Keratinocyte (primary cell): Measurements from ENCODE around the gene FAM78B. TPM values are rescaled to one million over a fixed set of nuclear protein-coding genes. Genes with fewer than 3 reads are reported as not detected.

Source experiments
- DNase-seq: peaks from one replicate; pipeline ENCODE4 v3.0.0-alpha.2; 2011; ENCODE audit warnings: low read depth, missing footprints, low spot score
- FAIRE-seq: peaks from 2 replicates; lab custom pipeline; 2011; peaks lifted over from hg19 to GRCh38; lab: Jason Lieb, UNC
- H2AFZ ChIP-seq: 2 replicates; pipeline ENCODE4 v1.6.0; 2012; ENCODE audit warnings: low read length, control low read depth, inconsistent platforms; ENCODE audit not compliant: control insufficient read depth
- H3K27ac ChIP-seq: 2 replicates; pipeline ENCODE4 v1.5.1; 2011; ENCODE audit warnings: low read length; ENCODE audit not compliant: control insufficient read depth, insufficient read depth
- H3K27me3 ChIP-seq: 3 replicates; pipeline ENCODE4 v1.6.0; 2011; ENCODE audit warnings: low read length; ENCODE audit not compliant: control insufficient read depth, insufficient read depth; ENCODE audit errors: extremely low read depth
- H3K36me3 ChIP-seq, 2 experiments: 2 replicates in 1 of 2; 3 replicates in 1 of 2; pipeline ENCODE4 v1.5.1; 2011; ENCODE audit warnings: low read length in 2 of 2, mild to moderate bottlenecking in 1 of 2; ENCODE audit not compliant: control insufficient read depth in 2 of 2, insufficient read depth in 2 of 2; ENCODE audit errors: extremely low read depth in 1 of 2
- H3K4me1 ChIP-seq: 3 replicates; pipeline ENCODE4 v1.5.1; 2011; ENCODE audit warnings: low read length; ENCODE audit not compliant: control insufficient read depth, insufficient read depth; ENCODE audit errors: extremely low read depth
- H3K4me2 ChIP-seq: 3 replicates; pipeline ENCODE4 v1.6.0; 2011; ENCODE audit warnings: low read depth, low read length; ENCODE audit not compliant: control insufficient read depth, insufficient read depth; ENCODE audit errors: extremely low read depth
- H3K4me3 ChIP-seq, 3 experiments: fragments of 200-600 bp in 1 of 3; sonication (generic) in 1 of 3; 2 replicates in 2 of 3; 3 replicates in 1 of 3; pipeline ENCODE4 v1.5.1; 2011 to 2016; ENCODE audit warnings: low read length in 3 of 3, mild to moderate bottlenecking in 3 of 3, control low read depth in 2 of 3, inconsistent platforms in 1 of 3, low read depth in 1 of 3, mixed read lengths in 1 of 3, mixed run types in 1 of 3, moderate library complexity in 1 of 3; ENCODE audit not compliant: control insufficient read depth in 2 of 3, insufficient read depth in 2 of 3; ENCODE audit errors: extremely low read depth in 1 of 3
- H3K79me2 ChIP-seq: 2 replicates; pipeline ENCODE4 v1.6.0; 2012; ENCODE audit warnings: low read length; ENCODE audit not compliant: control insufficient read depth, insufficient read depth
- H3K9ac ChIP-seq: 3 replicates; pipeline ENCODE4 v1.6.0; 2011; ENCODE audit warnings: low read length; ENCODE audit not compliant: control insufficient read depth, insufficient read depth; ENCODE audit errors: extremely low read depth
- H3K9me1 ChIP-seq: 3 replicates; pipeline ENCODE4 v1.6.0; 2011; ENCODE audit warnings: low read length; ENCODE audit not compliant: control insufficient read depth, insufficient read depth; ENCODE audit errors: extremely low read depth
- H3K9me3 ChIP-seq: 2 replicates; pipeline ENCODE4 v1.5.1; 2012; ENCODE audit warnings: low read depth, low read length; ENCODE audit not compliant: control insufficient read depth
- H4K20me1 ChIP-seq: 3 replicates; pipeline ENCODE4 v1.6.0; 2011; ENCODE audit warnings: low read length; ENCODE audit not compliant: control insufficient read depth, insufficient read depth; ENCODE audit errors: extremely low read depth
- EZH2 ChIP-seq: IDR thresholded peaks from one replicate; pipeline ENCODE4 v1.6.1; 2012; ENCODE audit warnings: inconsistent platforms, mild to moderate bottlenecking, low read length, moderate library complexity
- dilution Hi-C: fragments of 300-500 bp; cut with MboI; formaldehyde crosslinking; loops from one replicate; pipeline ENCODE4 v1.7.0; 2020; ENCODE audit warnings: low sequenced_read_pairs; ENCODE audit not compliant: extremely low pct_ligation_motif_present
- polyA plus RNA-seq, 5 experiments: library from polyadenylated mRNA; depleted of rRNA in 3 of 5; stranded (reverse) in 3 of 5; stranded (forward) in 1 of 5; unstranded in 1 of 5; fragments of >200 nt; gene quantifications; 1 replicate in 1 of 5; 2 replicates in 3 of 5; 3 replicates in 1 of 5; pipeline versions ENCODE4 v1.2.1 to v1.2.3, GENCODE V29; 2011 to 2012; ENCODE audit warnings: missing spikeins in 2 of 5, low read depth in 1 of 5, low replicate concordance in 1 of 5
- TF ChIP-seq, protein P1 (sequence below), 3 experiments: IDR thresholded peaks in 1 of 3; conservative IDR thresholded peaks in 1 of 3; optimal IDR thresholded peaks in 1 of 3; 2 replicates in 2 of 3; 3 replicates in 1 of 3; pipeline versions ENCODE3 to v1.5.1; 2011; ENCODE audit warnings: low read length in 3 of 3, mild to moderate bottlenecking in 3 of 3, moderate library complexity in 2 of 3, control low read depth in 1 of 3, inconsistent platforms in 1 of 3; ENCODE audit not compliant: insufficient read depth in 2 of 3; ENCODE audit errors: extremely low read depth in 1 of 3

Gene FAM78B
- polyA plus RNA-seq, 1 donor (not counting 4 experiments of a cell fraction or from before 2014, with no cell fraction given), result 0.07 TPM

- no peaks in the 10 kb centered on the region for H3K9me1 ChIP-seq
- no peak overlapping the region for H3K4me2 ChIP-seq
- no peaks in the 10 kb centered on the region for H3K4me1 ChIP-seq
- peaks cover 7% of the 10 kb centered on the region for H3K27me3 ChIP-seq
- no peaks in the 10 kb centered on the region for H3K36me3 ChIP-seq
- DNase-seq, result no peak
- H3K9me3 ChIP-seq, result no peaks in the 10 kb centered on the region
- dilution Hi-C loops, result no loop called here
- no peaks in the 10 kb centered on the region for H4K20me1 ChIP-seq
- no peak for FAIRE-seq
- no peak overlapping the region for H3K4me3 ChIP-seq
- H3K79me2 ChIP-seq, result no peaks in the 10 kb centered on the region
- TF ChIP-seq, protein P1, sequence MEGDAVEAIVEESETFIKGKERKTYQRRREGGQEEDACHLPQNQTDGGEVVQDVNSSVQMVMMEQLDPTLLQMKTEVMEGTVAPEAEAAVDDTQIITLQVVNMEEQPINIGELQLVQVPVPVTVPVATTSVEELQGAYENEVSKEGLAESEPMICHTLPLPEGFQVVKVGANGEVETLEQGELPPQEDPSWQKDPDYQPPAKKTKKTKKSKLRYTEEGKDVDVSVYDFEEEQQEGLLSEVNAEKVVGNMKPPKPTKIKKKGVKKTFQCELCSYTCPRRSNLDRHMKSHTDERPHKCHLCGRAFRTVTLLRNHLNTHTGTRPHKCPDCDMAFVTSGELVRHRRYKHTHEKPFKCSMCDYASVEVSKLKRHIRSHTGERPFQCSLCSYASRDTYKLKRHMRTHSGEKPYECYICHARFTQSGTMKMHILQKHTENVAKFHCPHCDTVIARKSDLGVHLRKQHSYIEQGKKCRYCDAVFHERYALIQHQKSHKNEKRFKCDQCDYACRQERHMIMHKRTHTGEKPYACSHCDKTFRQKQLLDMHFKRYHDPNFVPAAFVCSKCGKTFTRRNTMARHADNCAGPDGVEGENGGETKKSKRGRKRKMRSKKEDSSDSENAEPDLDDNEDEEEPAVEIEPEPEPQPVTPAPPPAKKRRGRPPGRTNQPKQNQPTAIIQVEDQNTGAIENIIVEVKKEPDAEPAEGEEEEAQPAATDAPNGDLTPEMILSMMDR (optimal IDR thresholded peaks at IDR 0.05 in 1 of 3, IDR thresholded peaks at IDR 0.05 in 1 of 3, conservative IDR thresholded peaks at IDR 0.05 in 1 of 3; ENCODE audit: extremely low read depth in 1 of 3, insufficient read depth in 2 of 3, low read length in 3 of 3), result no peak
- TF ChIP-seq EZH2, result no peak
- H2AFZ ChIP-seq, result no peak overlapping the region
- H3K27ac ChIP-seq, result no peak overlapping the region
- H3K9ac ChIP-seq, result no peak overlapping the region
Measured at GRCh38 chr1:166170726-166171125, 3.9 kb upstream of the FAM78B start.

DNA sequence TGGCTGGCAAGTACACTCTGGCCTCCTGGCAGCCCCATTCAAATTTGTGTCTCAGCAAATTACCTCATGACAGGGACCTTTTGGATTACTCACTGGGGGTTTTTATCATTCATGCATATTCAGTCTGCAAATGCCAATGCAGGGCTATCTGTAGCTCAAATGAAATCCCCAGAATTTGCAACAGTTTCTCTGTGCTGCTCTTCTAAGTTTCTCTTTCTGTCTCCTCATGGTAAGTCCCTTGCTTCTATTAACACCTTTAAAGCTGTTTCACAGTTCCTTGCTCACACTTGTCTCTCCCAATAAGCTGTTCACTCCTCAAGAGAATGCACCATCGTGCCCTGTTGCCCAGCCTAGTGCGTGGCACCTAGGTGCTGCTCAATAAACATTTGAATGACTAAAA, 3.3 kb upstream of the FAM78B start:
- Histone ChIP-seq H3K9ac (no peak overlapping the region), H3K9me1 (no peaks in the 10 kb centered on the region), H2AFZ (no peak overlapping the region), H3K4me2 (no peak overlapping the region), H3K4me3 (no peak overlapping the region), H3K9me3 (no peaks in the 10 kb centered on the region), H3K27ac (no peak overlapping the region), H3K27me3 (peaks cover 13% of the 10 kb centered on the region), H3K36me3 (no peaks in the 10 kb centered on the region), H3K4me1 (no peaks in the 10 kb centered on the region), H4K20me1 (no peaks in the 10 kb centered on the region), H3K79me2 (no peaks in the 10 kb centered on the region)
- FAIRE-seq (no peak), DNase-seq (no peak)
- dilution Hi-C loops, result no loop called here
- no peak for TF ChIP-seq EZH2
- TF ChIP-seq, protein P1 (optimal IDR thresholded peaks at IDR 0.05 in 1 of 3, IDR thresholded peaks at IDR 0.05 in 1 of 3, conservative IDR thresholded peaks at IDR 0.05 in 1 of 3; ENCODE audit: extremely low read depth in 1 of 3, insufficient read depth in 2 of 3, low read length in 3 of 3), result no peak
